Measurements from ENCODE around the gene DCHS1.
A peak's percentile ranks its signal among the peaks of the same experiment; 100 is the strongest.

DCHS1 gene

DNA sequence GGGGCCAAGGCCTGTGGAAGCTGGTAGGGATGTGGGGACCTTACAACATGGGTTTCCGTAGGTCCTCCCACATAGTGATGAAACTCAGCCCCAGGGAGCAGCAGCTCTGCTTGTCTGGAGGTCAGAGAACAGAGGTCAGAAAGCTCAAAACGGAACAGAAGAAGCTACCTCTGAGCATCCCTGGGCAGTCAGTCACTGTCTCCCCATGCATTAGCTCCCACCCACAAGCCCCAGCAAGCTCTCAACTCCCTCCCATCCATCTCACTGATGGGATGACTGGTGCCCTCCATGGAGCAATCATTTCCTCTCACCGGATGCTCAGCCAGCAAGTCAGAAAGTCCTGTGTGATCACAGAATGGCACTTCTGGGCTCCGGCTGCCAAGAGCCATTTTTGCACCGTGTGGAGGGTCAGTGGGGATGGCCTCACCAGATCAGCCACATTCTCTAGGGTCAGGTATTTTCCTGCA lies 38.3 kb downstream of the DCHS1 start:
- Histone ChIP-seq H3K4me3 (ENCODE audit: low read length) (peak overlapping the region; percentile 85), H3K27ac (ENCODE audit: low read depth, low read length) (no peak overlapping the region), H3K36me3 (ENCODE audit: control insufficient read depth, insufficient read depth, low read length) (peaks cover 13% of the 10 kb centered on the region), H3K27me3 (ENCODE audit: control insufficient read depth, insufficient read depth, low read length) (no peaks in the 10 kb centered on the region), H3K4me1 (ENCODE audit: control insufficient read depth, insufficient read depth, low read length) (peaks cover 16% of the 10 kb centered on the region), H3K9ac (ENCODE audit: low read length) (no peak overlapping the region)

DNA sequence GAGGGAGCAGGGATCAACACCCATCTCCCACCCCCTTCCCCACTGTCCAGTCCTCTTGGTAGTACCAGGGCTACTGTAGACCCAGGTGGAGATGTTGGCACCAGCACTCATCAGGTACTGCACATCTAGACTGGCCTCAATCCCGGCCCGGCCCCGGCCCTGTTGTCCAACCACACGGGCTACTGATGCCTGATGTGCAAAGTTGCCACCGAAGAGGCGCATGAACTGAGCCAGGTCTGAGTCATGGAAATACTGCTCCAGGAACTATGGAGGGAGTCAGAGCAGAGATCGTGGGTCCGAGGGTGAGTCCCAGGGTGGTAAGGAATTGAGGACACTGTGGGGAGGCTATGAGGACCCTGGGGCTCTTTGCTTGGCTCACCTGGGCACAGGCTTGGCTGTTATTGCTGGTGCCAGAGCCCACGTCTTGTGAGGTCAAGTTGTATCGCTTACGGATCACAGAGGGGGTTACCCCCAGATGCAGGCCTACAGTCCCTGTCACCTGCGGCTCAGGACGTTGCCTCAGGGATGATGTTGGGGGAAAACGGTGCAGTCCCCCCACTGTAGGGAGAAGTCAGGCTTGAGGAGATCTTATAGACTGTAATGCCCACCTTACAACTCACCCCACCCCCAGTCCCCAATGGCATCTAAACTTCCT lies 38.9 kb downstream of the DCHS1 start:
- no peak overlapping the region for H3K4me3 ChIP-seq (ENCODE audit: low read length)
- no peak overlapping the region for H3K27ac ChIP-seq (ENCODE audit: low read depth, low read length)

DNA sequence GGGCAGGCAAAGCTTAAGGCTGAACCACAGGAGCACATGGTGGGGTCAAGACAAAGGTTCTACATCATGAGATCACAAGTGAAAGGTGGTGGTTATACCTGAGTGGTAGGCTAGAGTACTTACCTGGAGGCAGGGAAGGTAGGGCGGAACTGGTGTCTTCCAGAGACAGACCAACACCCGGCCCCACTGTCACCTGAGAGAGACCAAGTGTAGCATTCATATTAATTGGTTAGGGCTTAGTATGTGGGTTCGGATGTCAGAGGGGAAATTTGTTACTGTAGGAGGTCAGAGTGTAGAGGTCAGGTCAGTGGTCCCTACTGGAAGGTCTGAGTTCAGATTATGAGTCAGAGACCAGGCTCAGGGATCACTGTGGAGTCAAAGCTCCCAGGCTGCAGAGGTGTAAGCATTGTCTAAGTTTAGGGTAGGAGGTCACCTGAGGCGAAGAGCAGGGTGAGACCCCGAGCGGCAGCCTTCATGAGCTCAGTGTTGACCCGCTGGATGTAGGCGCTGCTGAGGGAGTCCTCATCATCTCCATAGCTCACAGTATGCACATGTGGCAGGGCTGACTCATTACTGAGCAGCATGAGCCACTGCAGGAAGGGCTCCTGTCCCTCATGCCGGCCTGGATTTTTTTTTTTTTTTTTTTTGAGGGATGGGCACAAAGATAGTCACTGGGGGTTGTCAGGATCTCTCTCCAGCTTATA lies 39.6 kb downstream of the DCHS1 start:
- peaks cover 16% of the 10 kb centered on the region for H3K4me1 ChIP-seq (ENCODE audit: control insufficient read depth, insufficient read depth, low read length)
- H3K4me3 ChIP-seq (ENCODE audit: low read length): no peak overlapping the region
- no peak overlapping the region for H3K9ac ChIP-seq (ENCODE audit: low read length)
- H3K27ac ChIP-seq (ENCODE audit: low read depth, low read length): no peak overlapping the region
- H3K36me3 ChIP-seq (ENCODE audit: control insufficient read depth, insufficient read depth, low read length): peaks cover 13% of the 10 kb centered on the region
- H3K27me3 ChIP-seq (ENCODE audit: control insufficient read depth, insufficient read depth, low read length): no peaks in the 10 kb centered on the region

More for the DNA sequence above, 38.9 kb downstream of the DCHS1 start:
- H3K4me1 ChIP-seq (ENCODE audit: control insufficient read depth, insufficient read depth, low read length): peaks cover 16% of the 10 kb centered on the region
- H3K27me3 ChIP-seq (ENCODE audit: control insufficient read depth, insufficient read depth, low read length): no peaks in the 10 kb centered on the region
- H3K36me3 ChIP-seq (ENCODE audit: control insufficient read depth, insufficient read depth, low read length): peaks cover 13% of the 10 kb centered on the region
- H3K9ac ChIP-seq (ENCODE audit: low read length): no peak overlapping the region

DNA sequence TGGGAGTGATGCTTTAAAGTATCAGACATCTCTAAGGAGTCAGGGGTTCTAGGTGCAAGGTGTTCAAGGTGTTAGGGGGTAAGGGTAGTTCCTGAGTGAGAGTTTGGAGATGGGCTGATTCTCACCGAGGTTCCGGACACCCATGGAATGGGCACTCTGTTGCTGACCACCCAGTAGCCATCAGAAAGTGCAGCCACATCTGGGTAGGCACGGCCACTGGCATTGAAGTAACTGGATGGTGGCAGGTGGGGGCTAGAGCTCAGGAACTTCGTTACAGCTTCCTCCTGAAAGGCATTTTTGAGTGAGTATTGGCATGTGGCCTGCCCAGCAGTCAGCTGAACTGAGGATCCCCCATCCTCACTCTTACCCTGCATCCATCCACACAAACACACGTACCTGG lies 40.6 kb downstream of the DCHS1 start:
- no peak overlapping the region for H3K9ac ChIP-seq (ENCODE audit: low read length)
- peaks cover 22% of the 10 kb centered on the region for H3K4me1 ChIP-seq (ENCODE audit: control insufficient read depth, insufficient read depth, low read length)
- peaks cover 21% of the 10 kb centered on the region for H3K36me3 ChIP-seq (ENCODE audit: control insufficient read depth, insufficient read depth, low read length)
- no peak overlapping the region for H3K4me3 ChIP-seq (ENCODE audit: low read length)
- no peak overlapping the region for H3K27ac ChIP-seq (ENCODE audit: low read depth, low read length)
- H3K27me3 ChIP-seq (ENCODE audit: control insufficient read depth, insufficient read depth, low read length): no peaks in the 10 kb centered on the region

DNA sequence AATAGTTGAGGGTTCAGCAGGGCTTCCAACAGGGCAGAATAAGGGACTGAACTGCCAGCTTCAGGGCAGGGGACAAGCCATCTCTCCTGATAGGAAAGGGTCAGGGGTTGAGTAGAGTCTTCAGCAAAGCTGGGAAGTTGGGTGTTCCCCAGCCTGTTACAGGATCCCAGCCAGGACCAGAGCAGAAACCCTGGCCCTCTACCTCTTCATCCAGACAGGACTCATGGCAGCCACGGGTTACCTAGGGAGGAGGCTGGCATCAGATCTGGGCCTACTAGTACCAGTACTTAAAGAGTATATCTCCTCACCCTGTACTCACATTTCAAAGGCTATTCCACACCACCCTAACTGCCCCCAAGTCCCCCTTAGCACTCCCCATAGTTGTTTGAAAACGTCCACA lies 41.2 kb downstream of the DCHS1 start:
- H3K9ac ChIP-seq (ENCODE audit: low read length): no peak overlapping the region
- H3K27ac ChIP-seq (ENCODE audit: low read depth, low read length): no peak overlapping the region
- H3K4me1 ChIP-seq (ENCODE audit: control insufficient read depth, insufficient read depth, low read length): peaks cover 25% of the 10 kb centered on the region
- peaks cover 27% of the 10 kb centered on the region for H3K36me3 ChIP-seq (ENCODE audit: control insufficient read depth, insufficient read depth, low read length)
- H3K27me3 ChIP-seq (ENCODE audit: control insufficient read depth, insufficient read depth, low read length): no peaks in the 10 kb centered on the region
- no peak overlapping the region for H3K4me3 ChIP-seq (ENCODE audit: low read length)

DNA sequence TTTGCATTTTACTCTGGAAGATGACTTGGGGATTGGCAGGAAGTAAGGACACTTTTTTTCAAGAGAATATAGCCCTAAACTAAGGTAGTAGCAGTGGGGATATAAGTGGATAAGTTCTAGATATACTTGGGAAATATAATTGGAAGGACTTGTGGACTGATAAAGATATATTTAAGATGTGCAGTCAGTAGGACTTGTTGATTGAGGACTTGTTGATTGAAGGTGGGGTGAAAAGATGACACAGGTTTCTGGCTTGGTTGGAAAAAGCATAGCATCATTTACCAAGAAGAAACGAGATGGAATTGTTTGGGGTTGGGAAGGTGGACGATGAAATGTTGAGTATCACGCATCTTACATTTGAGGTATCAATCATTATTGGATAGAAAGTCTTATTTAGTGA lies 42.1 kb downstream of the DCHS1 start:
- Histone ChIP-seq H3K4me1 (ENCODE audit: control insufficient read depth, insufficient read depth, low read length) (peaks cover 34% of the 10 kb centered on the region), H3K27me3 (ENCODE audit: control insufficient read depth, insufficient read depth, low read length) (no peaks in the 10 kb centered on the region), H3K36me3 (ENCODE audit: control insufficient read depth, insufficient read depth, low read length) (peaks cover 36% of the 10 kb centered on the region), H3K4me3 (ENCODE audit: low read length) (no peak overlapping the region), H3K27ac (ENCODE audit: low read depth, low read length) (peak overlapping the region; percentile 99), H3K9ac (ENCODE audit: low read length) (no peak overlapping the region)

DNA sequence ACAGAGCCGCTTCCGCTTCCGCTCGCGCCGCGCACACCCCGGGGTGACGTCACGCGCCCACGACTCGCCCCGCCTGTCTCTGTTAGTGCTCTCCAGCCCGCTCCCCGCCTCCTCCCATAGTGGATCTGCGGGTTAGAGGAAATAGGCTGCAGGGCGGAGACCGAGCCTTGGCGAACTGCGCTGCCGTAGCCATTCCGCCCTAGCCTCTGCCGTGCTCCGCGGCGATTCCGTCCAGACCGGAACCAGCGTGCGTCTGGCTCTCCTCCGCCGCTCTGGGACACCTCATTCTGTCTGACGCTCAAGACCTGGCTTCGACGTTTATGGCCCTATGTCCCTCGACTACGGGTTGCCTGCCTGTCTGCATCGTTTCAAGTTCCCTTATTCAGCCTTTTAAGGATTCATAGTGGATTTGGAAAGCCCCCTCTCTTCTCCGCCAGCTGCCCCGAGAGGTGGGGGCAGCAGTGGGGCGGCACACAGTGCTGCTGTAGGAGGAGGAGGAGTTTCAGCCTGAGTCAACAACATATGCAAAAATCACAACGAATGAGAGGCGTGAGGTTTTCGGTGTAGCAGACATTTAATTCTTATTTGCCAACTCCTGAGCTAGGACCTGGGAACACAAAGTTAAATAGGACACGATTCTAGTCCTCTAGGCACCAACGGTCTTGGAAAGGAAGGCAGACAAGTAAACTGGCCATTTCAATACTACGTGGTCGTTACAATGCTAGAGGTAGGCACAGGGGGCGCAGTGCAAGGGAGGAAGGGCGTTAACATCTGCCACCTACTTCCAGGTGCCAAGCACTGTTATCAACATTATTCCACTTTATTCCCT lies 43.2 kb downstream of the DCHS1 start, which contains the start of gene TAF10:
TAF10 (minus strand) TSS at position 4 of the 829 bp plus-strand sequence. CDS start 27 bp downstream, outside the sequence.
- Histone ChIP-seq H3K4me1 (ENCODE audit: control insufficient read depth, insufficient read depth, low read length) (peaks cover 41% of the 10 kb centered on the region), H3K4me3 (ENCODE audit: low read length) (peak within 1 kb of the TSS; percentile 73), H3K9ac (ENCODE audit: low read length) (peak within 1 kb of the TSS; percentile 69), H3K36me3 (ENCODE audit: control insufficient read depth, insufficient read depth, low read length) (peaks cover 42% of the 10 kb centered on the region), H3K27ac (ENCODE audit: low read depth, low read length) (peak within 1 kb of the TSS; percentile 99), H3K27me3 (ENCODE audit: control insufficient read depth, insufficient read depth, low read length) (no peaks in the 10 kb centered on the region)

DNA sequence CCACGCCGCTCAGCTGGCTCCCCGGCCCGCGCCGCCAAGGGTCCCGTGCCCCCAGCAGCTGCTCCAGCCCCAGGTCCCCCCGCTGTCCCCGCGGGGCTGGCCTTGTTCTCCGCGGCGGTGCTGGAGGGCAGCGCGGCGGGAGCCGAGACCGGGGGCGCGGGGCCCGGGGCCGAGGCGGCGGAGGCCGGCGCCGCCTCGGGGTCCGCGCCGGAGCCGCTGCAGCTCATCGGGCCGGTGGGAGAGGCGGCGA lies 43.7 kb downstream of the DCHS1 start:
- Histone ChIP-seq H3K36me3 (ENCODE audit: control insufficient read depth, insufficient read depth, low read length) (peaks cover 42% of the 10 kb centered on the region), H3K27ac (ENCODE audit: low read depth, low read length) (peak overlapping the region; percentile 99), H3K27me3 (ENCODE audit: control insufficient read depth, insufficient read depth, low read length) (no peaks in the 10 kb centered on the region), H3K4me3 (ENCODE audit: low read length) (peak overlapping the region; percentile 73), H3K9ac (ENCODE audit: low read length) (peak overlapping the region; percentile 69), H3K4me1 (ENCODE audit: control insufficient read depth, insufficient read depth, low read length) (peaks cover 42% of the 10 kb centered on the region)

DNA sequence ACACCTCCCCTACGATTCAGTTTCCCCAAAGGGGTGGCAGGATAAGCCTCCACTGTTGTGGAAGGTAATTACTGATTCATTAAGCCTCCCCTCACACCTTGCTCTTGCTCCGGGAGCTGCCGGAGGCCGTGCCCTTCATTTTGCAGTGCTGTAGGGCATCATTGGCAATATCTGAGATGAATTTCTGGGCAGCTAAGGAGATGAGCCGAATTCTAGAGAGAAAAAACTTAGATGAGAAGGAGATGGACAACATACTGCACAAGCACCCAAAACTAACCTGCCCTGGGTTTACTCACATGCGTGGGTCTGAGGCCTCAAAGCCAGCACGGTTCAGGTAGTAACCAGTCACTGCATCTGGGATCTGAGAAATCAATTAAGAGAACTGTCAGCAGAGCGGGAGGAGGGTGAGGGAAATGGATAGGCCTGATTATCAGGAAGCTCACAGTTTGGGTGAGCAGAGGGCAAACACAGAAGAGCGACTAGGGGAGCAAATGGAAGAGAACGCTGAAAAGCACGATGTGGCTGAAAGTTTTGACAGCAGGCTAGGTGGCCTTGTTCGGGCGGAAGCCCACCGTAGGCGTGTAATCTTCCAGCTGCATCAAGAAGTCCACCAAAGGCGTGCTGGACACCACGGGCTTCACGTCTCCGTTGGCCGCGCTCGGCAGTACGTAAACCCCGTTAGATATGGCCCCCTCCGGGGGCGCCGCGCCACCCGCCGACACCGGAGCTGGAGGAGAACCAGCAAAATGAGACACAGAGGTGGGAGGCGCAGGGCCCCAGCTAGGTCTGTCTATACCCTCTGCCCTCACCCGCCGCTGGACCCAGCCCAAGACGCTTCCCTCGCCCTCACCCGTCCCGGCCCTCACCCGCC lies 44.3 kb downstream of the DCHS1 start:
- Histone ChIP-seq H3K9ac (ENCODE audit: low read length) (peak overlapping the region; percentile 69), H3K27me3 (ENCODE audit: control insufficient read depth, insufficient read depth, low read length) (no peaks in the 10 kb centered on the region), H3K4me3 (ENCODE audit: low read length) (peak overlapping the region; percentile 73), H3K36me3 (ENCODE audit: control insufficient read depth, insufficient read depth, low read length) (peaks cover 42% of the 10 kb centered on the region), H3K4me1 (ENCODE audit: control insufficient read depth, insufficient read depth, low read length) (peaks cover 47% of the 10 kb centered on the region), H3K27ac (ENCODE audit: low read depth, low read length) (peak overlapping the region; percentile 99)

DNA sequence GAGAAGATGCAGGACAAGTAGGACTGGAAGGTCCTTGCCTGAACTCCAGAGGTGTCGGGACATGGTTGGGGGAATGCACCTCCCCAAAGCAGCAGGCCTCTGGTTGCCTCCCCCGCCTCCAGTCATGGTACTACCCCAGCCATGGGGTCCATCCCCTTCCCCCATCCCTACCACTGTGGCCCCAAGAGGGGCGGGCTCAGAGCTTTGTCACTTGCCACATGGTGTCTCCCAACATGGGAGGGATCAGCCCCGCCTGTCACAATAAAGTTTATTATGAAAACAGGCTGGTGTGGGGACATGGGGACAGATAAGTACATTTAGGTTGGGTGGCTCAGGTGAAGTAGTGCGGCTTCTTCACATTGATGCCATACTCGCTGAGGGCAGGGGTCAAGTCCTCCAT lies 45.0 kb downstream of the DCHS1 start:
- H3K27ac ChIP-seq (ENCODE audit: low read depth, low read length): peak overlapping the region; percentile 99
- H3K27me3 ChIP-seq (ENCODE audit: control insufficient read depth, insufficient read depth, low read length): no peaks in the 10 kb centered on the region
- H3K4me3 ChIP-seq (ENCODE audit: low read length): no peak overlapping the region
- no peak overlapping the region for H3K9ac ChIP-seq (ENCODE audit: low read length)
- peaks cover 49% of the 10 kb centered on the region for H3K4me1 ChIP-seq (ENCODE audit: control insufficient read depth, insufficient read depth, low read length)
- H3K36me3 ChIP-seq (ENCODE audit: control insufficient read depth, insufficient read depth, low read length): peaks cover 37% of the 10 kb centered on the region

DNA sequence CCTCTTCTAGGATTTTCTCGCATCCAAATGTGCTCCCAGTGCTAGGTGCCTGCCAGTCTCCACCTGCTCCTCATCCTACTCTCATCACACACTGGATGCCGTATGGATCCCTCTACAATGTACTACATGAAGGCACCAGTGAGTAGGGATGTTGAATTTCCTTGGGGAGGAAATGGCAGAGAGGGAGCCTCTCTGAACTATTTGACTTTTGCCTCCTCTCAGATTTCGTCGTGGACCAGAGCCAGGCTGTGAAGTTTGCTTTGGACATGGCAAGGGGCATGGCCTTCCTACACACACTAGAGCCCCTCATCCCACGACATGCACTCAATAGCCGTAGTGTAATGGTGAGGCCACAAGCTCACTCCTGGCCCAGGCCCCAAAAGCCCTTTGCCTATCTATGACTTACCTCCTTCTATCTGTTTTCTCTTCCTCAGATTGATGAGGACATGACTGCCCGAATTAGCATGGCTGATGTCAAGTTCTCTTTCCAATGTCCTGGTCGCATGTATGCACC lies 46.0 kb downstream of the DCHS1 start:
- H3K4me3 ChIP-seq (ENCODE audit: low read length): no peak overlapping the region
- no peaks in the 10 kb centered on the region for H3K27me3 ChIP-seq (ENCODE audit: control insufficient read depth, insufficient read depth, low read length)
- peaks cover 49% of the 10 kb centered on the region for H3K4me1 ChIP-seq (ENCODE audit: control insufficient read depth, insufficient read depth, low read length)
- H3K9ac ChIP-seq (ENCODE audit: low read length): no peak overlapping the region
- H3K36me3 ChIP-seq (ENCODE audit: control insufficient read depth, insufficient read depth, low read length): peaks cover 29% of the 10 kb centered on the region
- peak overlapping the region; percentile 99 for H3K27ac ChIP-seq (ENCODE audit: low read depth, low read length)
